WTC11 (cell line): ENCODE results near the gene TJP3. TPM values are rescaled to one million over a fixed set of nuclear protein-coding genes. Genes with fewer than 3 reads are reported as not detected.

Experiments
- ATAC-seq: fragments of 200-7000 bp; cut with Tn5 transposase; 2 replicates; pipeline ENCODE4 v1.10.0; 2021; ENCODE audit warnings: mild to moderate bottlenecking, moderate library complexity
- CTCF ChIA-PET: fragments of 300-600 bp; sonication (Branson Sonifier 250); formaldehyde crosslinking; loops from one replicate; lab custom pipeline; 2021; ENCODE audit warnings: antibody characterized with exemption; lab: Charles Lee
- POLR2A ChIA-PET: fragments of 350-600 bp; sonication (Branson Sonifier 250); formaldehyde crosslinking; loops from one replicate; lab custom pipeline; 2021; ENCODE audit warnings: antibody characterized with exemption; lab: Charles Lee
- DNase-seq: peaks from one replicate; pipeline ENCODE4 v3.0.0; 2021; ENCODE audit warnings: low spot score
- H3K27ac Mint-ChIP-seq: 2 replicates; pipeline ENCODE4 v1.8.0; 2021; ENCODE audit warnings: mixed read lengths
- H3K27me3 Mint-ChIP-seq: 2 replicates; pipeline ENCODE4 v1.8.0; 2021; ENCODE audit warnings: low read depth, mild to moderate bottlenecking, moderate library complexity, mixed read lengths
- H3K36me3 Mint-ChIP-seq: 2 replicates; pipeline ENCODE4 v1.8.0; 2021; ENCODE audit warnings: mixed read lengths
- H3K4me1 Mint-ChIP-seq: 2 replicates; pipeline ENCODE4 v1.8.0; 2022; ENCODE audit warnings: mixed read lengths
- H3K4me3 Mint-ChIP-seq: 2 replicates; pipeline ENCODE4 v1.8.0; 2021; ENCODE audit warnings: mild to moderate bottlenecking, moderate library complexity, mixed read lengths
- H3K9me3 Mint-ChIP-seq: 2 replicates; pipeline ENCODE4 v1.8.0; 2021; ENCODE audit warnings: mixed read lengths
- AR ChIP-seq: fragments of 250-450 bp; sonication (Bioruptor Pico); IDR thresholded peaks from 2 replicates; pipeline ENCODE4 v1.9.0; 2021; ENCODE audit warnings: mild to moderate bottlenecking
- FOXJ3 ChIP-seq: sonication (generic); formaldehyde crosslinking; IDR thresholded peaks from 2 replicates; pipeline ENCODE4 v1.9.0; 2021; ENCODE audit warnings: missing genetic modification reagents, mild to moderate bottlenecking, borderline replicate concordance
- HMGA2 ChIP-seq: fragments of 250-450 bp; sonication (Bioruptor Pico); IDR thresholded peaks from 2 replicates; pipeline ENCODE4 v1.4.0; 2021; ENCODE audit warnings: mild to moderate bottlenecking, moderate library complexity
- HMGXB4 ChIP-seq: sonication (generic); formaldehyde crosslinking; IDR thresholded peaks from 2 replicates; pipeline ENCODE4 v1.8.1; 2023; ENCODE audit warnings: mild to moderate bottlenecking, moderate library complexity, missing genetic modification reagents
- MYBL2 ChIP-seq: sonication (generic); formaldehyde crosslinking; IDR thresholded peaks from 2 replicates; pipeline ENCODE4 v1.8.1; 2023; ENCODE audit warnings: mild to moderate bottlenecking, moderate library complexity, missing genetic modification reagents
- PREB ChIP-seq: sonication (generic); formaldehyde crosslinking; IDR thresholded peaks from 2 replicates; pipeline ENCODE4 v1.8.1; 2022; ENCODE audit warnings: mild to moderate bottlenecking, missing genetic modification reagents, moderate library complexity, borderline replicate concordance
- SMAD3 ChIP-seq: sonication (generic); formaldehyde crosslinking; IDR thresholded peaks from 2 replicates; pipeline ENCODE4 v1.8.0; 2022; ENCODE audit warnings: missing genetic modification reagents, mild to moderate bottlenecking, borderline replicate concordance
- TEAD4 ChIP-seq: sonication (generic); formaldehyde crosslinking; IDR thresholded peaks from 2 replicates; pipeline ENCODE4 v1.8.0; 2022; ENCODE audit warnings: mild to moderate bottlenecking, missing genetic modification reagents
- ZBTB21 ChIP-seq: sonication (generic); formaldehyde crosslinking; IDR thresholded peaks from 2 replicates; pipeline ENCODE4 v1.8.1; 2023; ENCODE audit warnings: mild to moderate bottlenecking, missing genetic modification reagents, borderline replicate concordance
- ZNF219 ChIP-seq: sonication (generic); formaldehyde crosslinking; IDR thresholded peaks from 2 replicates; pipeline ENCODE4 v1.8.0; 2023; ENCODE audit warnings: missing genetic modification reagents, mild to moderate bottlenecking, borderline replicate concordance
- ZNF317 ChIP-seq: sonication (generic); formaldehyde crosslinking; IDR thresholded peaks from 2 replicates; pipeline ENCODE4 v1.8.1; 2023; ENCODE audit warnings: low read depth, mild to moderate bottlenecking, moderate library complexity, missing genetic modification reagents, borderline replicate concordance
- total RNA-seq: library from RNA; stranded (reverse); gene quantifications from 3 replicates; pipeline ENCODE4 v1.2.3, GENCODE V29; 2021
- TF ChIP-seq, protein P1 (sequence below): fragments of 200-600 bp; IDR thresholded peaks from 2 replicates; pipeline ENCODE4 v1.8.0; 2022; ENCODE audit warnings: antibody characterized with exemption
- TF ChIP-seq, protein P2 (sequence below): sonication (generic); formaldehyde crosslinking; IDR thresholded peaks from 2 replicates; pipeline ENCODE4 v1.8.0; 2022; ENCODE audit warnings: mild to moderate bottlenecking, missing genetic modification reagents
- TF ChIP-seq, protein P3 (sequence below): fragments of 250-450 bp; sonication (Bioruptor Pico); IDR thresholded peaks from 2 replicates; pipeline ENCODE4 v2.1.2; 2022; ENCODE audit warnings: mild to moderate bottlenecking, moderate library complexity

TJP3 gene
- total RNA-seq, 1 experiment from 2014 or later, result 36.2 TPM

DNA sequence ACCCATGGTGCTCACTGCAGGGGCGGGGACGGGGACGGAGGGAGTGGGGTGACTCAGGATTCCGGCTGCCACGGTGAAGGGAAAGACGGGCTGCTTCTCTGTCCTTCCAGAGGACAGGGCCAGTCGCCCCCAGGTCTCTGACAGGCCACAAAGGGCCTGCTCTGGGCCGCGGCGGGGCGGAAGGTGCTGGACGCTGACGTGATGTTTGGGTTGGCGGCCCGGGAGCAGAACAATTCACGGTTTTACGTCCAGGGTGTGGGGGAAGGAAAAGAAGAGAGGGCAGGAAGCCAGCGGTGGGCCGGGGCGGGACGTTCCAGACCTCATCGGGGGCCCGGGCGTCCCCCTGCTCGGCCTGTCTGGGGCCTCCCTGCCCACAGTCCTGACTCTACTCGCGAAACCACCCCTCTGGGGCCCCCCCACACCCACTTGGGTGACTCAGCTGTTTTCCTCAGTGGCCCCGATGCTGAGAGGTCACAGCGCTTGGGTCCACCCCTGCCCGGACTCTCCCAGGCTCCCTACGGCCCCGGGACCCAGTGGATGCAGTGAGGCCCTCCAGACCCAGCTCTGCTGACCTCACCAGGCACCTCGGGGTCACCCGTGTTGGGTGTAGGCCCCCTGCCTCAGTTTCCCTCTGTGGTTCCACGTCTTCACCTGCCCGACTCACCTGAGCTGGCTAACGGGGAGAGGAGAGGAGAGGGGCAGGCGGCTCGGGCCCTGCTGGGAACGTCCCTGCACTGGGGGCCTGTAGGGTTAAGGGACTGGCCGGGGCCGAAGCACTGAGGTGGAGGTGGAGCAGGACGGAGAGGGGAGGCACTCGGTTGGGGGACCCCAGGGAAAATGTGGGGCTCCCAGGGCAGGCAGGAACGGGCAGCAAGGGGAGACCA lies 37.1 kb upstream of the TJP3 start:
- DNase-seq, result no peak
- ChIA-PET CTCF (interaction anchor here (0.6 to 1.0 kb wide), 2 partner anchors 22 to 28 kb away, joined by 3 read pairs; no protein-coding TSS in a partner anchor), POLR2A (no interaction called here)
- peak overlapping the region; percentile 85; the same call in 1 of the 2 replicates for H3K27ac Mint-ChIP-seq
- no peak for ATAC-seq
- no peaks in the 10 kb centered on the region for H3K27me3 Mint-ChIP-seq
- H3K4me3 Mint-ChIP-seq, result no peak overlapping the region
- TF ChIP-seq AR (CRISPR knock-in tag) (no peak), PREB (CRISPR knock-in tag) (no peak), FOXJ3 (CRISPR knock-in tag) (no peak), HMGA2 (CRISPR knock-in tag) (no peak), ZNF317 (CRISPR knock-in tag) (no peak)
- TF ChIP-seq, protein P1, sequence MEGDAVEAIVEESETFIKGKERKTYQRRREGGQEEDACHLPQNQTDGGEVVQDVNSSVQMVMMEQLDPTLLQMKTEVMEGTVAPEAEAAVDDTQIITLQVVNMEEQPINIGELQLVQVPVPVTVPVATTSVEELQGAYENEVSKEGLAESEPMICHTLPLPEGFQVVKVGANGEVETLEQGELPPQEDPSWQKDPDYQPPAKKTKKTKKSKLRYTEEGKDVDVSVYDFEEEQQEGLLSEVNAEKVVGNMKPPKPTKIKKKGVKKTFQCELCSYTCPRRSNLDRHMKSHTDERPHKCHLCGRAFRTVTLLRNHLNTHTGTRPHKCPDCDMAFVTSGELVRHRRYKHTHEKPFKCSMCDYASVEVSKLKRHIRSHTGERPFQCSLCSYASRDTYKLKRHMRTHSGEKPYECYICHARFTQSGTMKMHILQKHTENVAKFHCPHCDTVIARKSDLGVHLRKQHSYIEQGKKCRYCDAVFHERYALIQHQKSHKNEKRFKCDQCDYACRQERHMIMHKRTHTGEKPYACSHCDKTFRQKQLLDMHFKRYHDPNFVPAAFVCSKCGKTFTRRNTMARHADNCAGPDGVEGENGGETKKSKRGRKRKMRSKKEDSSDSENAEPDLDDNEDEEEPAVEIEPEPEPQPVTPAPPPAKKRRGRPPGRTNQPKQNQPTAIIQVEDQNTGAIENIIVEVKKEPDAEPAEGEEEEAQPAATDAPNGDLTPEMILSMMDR, result no peak
- TF ChIP-seq, protein P2, sequence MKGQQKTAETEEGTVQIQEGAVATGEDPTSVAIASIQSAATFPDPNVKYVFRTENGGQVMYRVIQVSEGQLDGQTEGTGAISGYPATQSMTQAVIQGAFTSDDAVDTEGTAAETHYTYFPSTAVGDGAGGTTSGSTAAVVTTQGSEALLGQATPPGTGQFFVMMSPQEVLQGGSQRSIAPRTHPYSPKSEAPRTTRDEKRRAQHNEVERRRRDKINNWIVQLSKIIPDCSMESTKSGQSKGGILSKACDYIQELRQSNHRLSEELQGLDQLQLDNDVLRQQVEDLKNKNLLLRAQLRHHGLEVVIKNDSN (CRISPR knock-in tag), result no peak
- H3K36me3 Mint-ChIP-seq, result no peaks in the 10 kb centered on the region
- peaks cover 5% of the 10 kb centered on the region; the same call in 1 of the 2 replicates for H3K4me1 Mint-ChIP-seq
- H3K9me3 Mint-ChIP-seq, result no peaks in the 10 kb centered on the region

DNA sequence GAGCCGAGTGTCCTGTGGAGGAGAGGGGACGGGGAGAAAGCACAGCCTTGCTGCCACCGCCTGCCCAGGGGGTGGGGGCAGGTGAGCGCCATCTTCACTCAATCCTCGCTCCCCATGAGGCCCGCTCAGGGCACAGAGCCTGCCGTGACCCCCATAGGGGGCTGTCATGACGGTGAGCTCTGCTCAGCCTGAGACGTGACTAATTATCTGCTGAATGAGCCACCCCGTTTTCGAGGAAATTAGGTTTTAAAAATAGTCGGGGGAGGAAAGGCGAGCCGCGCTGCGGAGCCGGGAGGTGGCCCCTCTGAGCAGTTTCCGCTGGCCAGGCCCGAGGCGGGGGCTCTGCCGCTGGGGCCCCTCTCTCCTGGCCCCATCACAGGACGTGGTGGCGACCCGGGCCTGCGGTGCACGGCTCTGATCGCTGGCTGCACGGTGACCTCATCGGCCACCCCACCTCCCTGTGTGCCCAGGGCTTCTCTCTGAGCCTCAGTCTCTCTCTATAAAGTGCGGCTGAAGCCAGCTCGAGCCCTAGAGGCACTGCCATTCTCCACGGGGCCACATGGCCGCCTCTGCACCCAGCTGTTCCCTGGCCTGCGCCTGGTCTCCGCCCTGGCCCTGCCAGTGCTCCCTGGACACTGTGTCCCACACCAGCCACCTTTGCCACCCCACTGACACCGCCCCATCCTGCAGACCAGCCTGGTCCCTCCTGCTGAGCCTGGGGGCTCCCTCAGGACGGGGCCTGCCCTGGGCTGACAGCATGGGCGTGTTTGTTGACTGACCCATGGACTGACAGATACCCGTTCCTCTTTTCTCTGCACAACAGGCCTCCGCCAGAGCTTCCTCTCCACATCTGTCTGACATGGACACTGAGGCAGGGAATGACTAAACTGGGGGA lies 36.3 kb upstream of the TJP3 start:
- ChIA-PET CTCF (interaction anchor here (0.6 to 2.8 kb wide), 6 partner anchors 11 to 150 kb away, joined by 3 to 14 read pairs (median 3); no protein-coding TSS in a partner anchor), POLR2A (no interaction called here)
- TF ChIP-seq TEAD4 (no peak), MYBL2 (no peak), ZBTB21 (no peak), HMGXB4 (CRISPR knock-in tag) (no peak), ZNF219 (CRISPR knock-in tag) (0 out of 2 replicates have a peak, but pooled peaks have one; percentile 25), SMAD3 (CRISPR knock-in tag) (no peak), FOXJ3 (CRISPR knock-in tag) (no peak)
- TF ChIP-seq, protein P3, sequence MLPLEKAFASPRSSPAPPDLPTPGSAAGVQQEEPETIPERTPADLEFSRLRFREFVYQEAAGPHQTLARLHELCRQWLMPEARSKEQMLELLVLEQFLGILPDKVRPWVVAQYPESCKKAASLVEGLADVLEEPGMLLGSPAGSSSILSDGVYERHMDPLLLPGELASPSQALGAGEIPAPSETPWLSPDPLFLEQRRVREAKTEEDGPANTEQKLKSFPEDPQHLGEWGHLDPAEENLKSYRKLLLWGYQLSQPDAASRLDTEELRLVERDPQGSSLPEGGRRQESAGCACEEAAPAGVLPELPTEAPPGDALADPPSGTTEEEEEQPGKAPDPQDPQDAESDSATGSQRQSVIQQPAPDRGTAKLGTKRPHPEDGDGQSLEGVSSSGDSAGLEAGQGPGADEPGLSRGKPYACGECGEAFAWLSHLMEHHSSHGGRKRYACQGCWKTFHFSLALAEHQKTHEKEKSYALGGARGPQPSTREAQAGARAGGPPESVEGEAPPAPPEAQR (CRISPR knock-in tag), result no peak
- TF ChIP-seq, protein P2 (CRISPR knock-in tag), result no peak
- H3K27me3 Mint-ChIP-seq, result no peaks in the 10 kb centered on the region
- H3K4me1 Mint-ChIP-seq, result peaks cover 5% of the 10 kb centered on the region; the same call in 1 of the 2 replicates
- no peaks in the 10 kb centered on the region for H3K9me3 Mint-ChIP-seq
- H3K4me3 Mint-ChIP-seq, result no peak overlapping the region
- no peak for ATAC-seq
- no peak overlapping the region for H3K27ac Mint-ChIP-seq
- H3K36me3 Mint-ChIP-seq, result no peaks in the 10 kb centered on the region
- DNase-seq, result no peak
